ENCODE results near the gene MAPKBP1. TPM values are rescaled to one million over a fixed set of nuclear protein-coding genes. Genes with fewer than 3 reads are reported as not detected.

The MAPKBP1 gene
- total RNA-seq, 1 experiment from 2014 or later, result 13.7 TPM

- peaks cover 5 to 7% of the 10 kb centered on the region in 2 experiments for H3K4me1 Mint-ChIP-seq
Observed at GRCh38 chr15:41811432-41812195, 37.3 kb downstream of the MAPKBP1 start.

More at GRCh38 chr15:41811432-41812195, 37.3 kb downstream of the MAPKBP1 start:
- no peaks in the 10 kb centered on the region for H3K79me2 ChIP-seq (ENCODE audit: insufficient read depth, low read length)
- H3K27me3 Mint-ChIP-seq (ENCODE audit: low read depth), result no peaks in the 10 kb centered on the region
- H3K4me3 Mint-ChIP-seq, result no peak overlapping the region
- H3K4me2 ChIP-seq (ENCODE audit: insufficient read depth, insufficient read length, low read length), result no peak overlapping the region
- no peak overlapping the region for H3K56ac ChIP-seq (ENCODE audit: insufficient read length, low read depth, low read length)
- H3K27ac ChIP-seq (ENCODE audit: insufficient read length, low read depth, low read length), result no peak overlapping the region
- H3K79me1 ChIP-seq (ENCODE audit: insufficient read depth, low read depth, low read length, poor library complexity, severe bottlenecking), result no peaks in the 10 kb centered on the region
- H2BK12ac ChIP-seq (ENCODE audit: insufficient read length, low read depth, low read length), result no peak overlapping the region
- TF ChIP-seq, protein P1, sequence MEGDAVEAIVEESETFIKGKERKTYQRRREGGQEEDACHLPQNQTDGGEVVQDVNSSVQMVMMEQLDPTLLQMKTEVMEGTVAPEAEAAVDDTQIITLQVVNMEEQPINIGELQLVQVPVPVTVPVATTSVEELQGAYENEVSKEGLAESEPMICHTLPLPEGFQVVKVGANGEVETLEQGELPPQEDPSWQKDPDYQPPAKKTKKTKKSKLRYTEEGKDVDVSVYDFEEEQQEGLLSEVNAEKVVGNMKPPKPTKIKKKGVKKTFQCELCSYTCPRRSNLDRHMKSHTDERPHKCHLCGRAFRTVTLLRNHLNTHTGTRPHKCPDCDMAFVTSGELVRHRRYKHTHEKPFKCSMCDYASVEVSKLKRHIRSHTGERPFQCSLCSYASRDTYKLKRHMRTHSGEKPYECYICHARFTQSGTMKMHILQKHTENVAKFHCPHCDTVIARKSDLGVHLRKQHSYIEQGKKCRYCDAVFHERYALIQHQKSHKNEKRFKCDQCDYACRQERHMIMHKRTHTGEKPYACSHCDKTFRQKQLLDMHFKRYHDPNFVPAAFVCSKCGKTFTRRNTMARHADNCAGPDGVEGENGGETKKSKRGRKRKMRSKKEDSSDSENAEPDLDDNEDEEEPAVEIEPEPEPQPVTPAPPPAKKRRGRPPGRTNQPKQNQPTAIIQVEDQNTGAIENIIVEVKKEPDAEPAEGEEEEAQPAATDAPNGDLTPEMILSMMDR (conservative IDR thresholded peaks at IDR 0.05), result peak; percentile 83
- no peaks in the 10 kb centered on the region; a peak in 1 of 7 replicates for H3K36me3 Mint-ChIP-seq (ENCODE audit: insufficient read depth in 1 of 3, low read depth in 3 of 3)
- no peak overlapping the region for H2AFZ ChIP-seq (ENCODE audit: low read length)
- no peak overlapping the region for H4K8ac ChIP-seq (replicated peaks; ENCODE audit: insufficient read length, low read depth, low read length)
- H3K9me3 Mint-ChIP-seq, result no peaks in the 10 kb centered on the region
- H3K23ac ChIP-seq (ENCODE audit: insufficient read length, low read depth, low read length), result no peak overlapping the region
- H2BK15ac ChIP-seq (ENCODE audit: low read depth, low read length), result no peak overlapping the region
- H3K27ac Mint-ChIP-seq, result no peak overlapping the region; a peak in 1 of 7 replicates
- H3K27me3 ChIP-seq (ENCODE audit: insufficient read depth, low read length), result no peaks in the 10 kb centered on the region
- no peak overlapping the region for H4K5ac ChIP-seq (ENCODE audit: insufficient read length, low read depth, low read length)
- no peaks in the 10 kb centered on the region for H4K20me1 ChIP-seq (ENCODE audit: control insufficient read depth, insufficient read depth, insufficient read length)
- no peak overlapping the region for H2BK120ac ChIP-seq (ENCODE audit: low read depth, low read length, poor library complexity, severe bottlenecking)
- WGBS (ENCODE audit: extremely low coverage, insufficient read length, low lambda C conversion rate), result no CpG with 5 or more reads among the region's 18 CpGs
- no peaks in the 10 kb centered on the region for H3K4me1 ChIP-seq (ENCODE audit: insufficient read depth, low read length)
- H3K14ac ChIP-seq (ENCODE audit: insufficient read depth, low read length), result no peak overlapping the region
- no peak overlapping the region for H2AK5ac ChIP-seq (ENCODE audit: insufficient read length, low read length)
- no peak overlapping the region for H3K9ac ChIP-seq (ENCODE audit: extremely low read depth, insufficient read length, low read length)
- no peak overlapping the region for H3T11ph ChIP-seq (ENCODE audit: low read length)
- H2BK5ac ChIP-seq (ENCODE audit: insufficient read length, low read length), result no peak overlapping the region
- no peak overlapping the region for H3K18ac ChIP-seq (ENCODE audit: insufficient read length, low read depth, low read length)
- H4K91ac ChIP-seq (ENCODE audit: insufficient read length, low read depth, low read length), result no peak overlapping the region
- no peaks in the 10 kb centered on the region for H3K9me3 ChIP-seq (ENCODE audit: control insufficient read depth, low read depth, low read length)
- DNase-seq, result peak; percentile 81
- H3K4ac ChIP-seq (ENCODE audit: low read depth, low read length), result no peak overlapping the region
- H3K23me2 ChIP-seq (ENCODE audit: insufficient read length, low read depth, low read length, poor library complexity, severe bottlenecking), result no peaks in the 10 kb centered on the region
- no peak overlapping the region for H2BK20ac ChIP-seq (ENCODE audit: low read depth, low read length, poor library complexity, severe bottlenecking)
